Caco-2 (cell line): ENCODE measurements around the gene PYGO2. TPM values are rescaled to one million over a fixed set of nuclear protein-coding genes. Genes with fewer than 3 reads are reported as not detected.

Experiments used
- BruUV-seq: library from RNA; stranded (reverse); fragments of 400-500 nt; replicated peaks from 2 replicates; lab custom pipeline; 2021; lab: Mats Ljungman, UMichigan
- CTCF ChIA-PET: fragments of 300-600 bp; sonication (Branson Sonifier 250); formaldehyde crosslinking; loops from one replicate; lab custom pipeline; 2022; ENCODE audit warnings: antibody characterized with exemption; lab: Charles Lee
- POLR2A ChIA-PET: fragments of 300-600 bp; sonication (Branson Sonifier 250); formaldehyde crosslinking; loops from one replicate; lab custom pipeline; 2022; ENCODE audit warnings: antibody characterized with exemption; lab: Charles Lee
- DNase-seq, 2 experiments: peaks; one replicate each; pipeline versions ENCODE4 v3.0.0 to v3.0.0-alpha.2; 2020 to 2022
- H3K27me3 ChIP-seq: replicated peaks from 2 replicates; pipeline ENCODE4 v1.6.0; 2011; ENCODE audit warnings: low read length; ENCODE audit not compliant: control insufficient read depth, insufficient read depth
- H3K36me3 ChIP-seq: 2 replicates; pipeline ENCODE4 v1.5.1; 2011; ENCODE audit warnings: low read length; ENCODE audit not compliant: control insufficient read depth, insufficient read depth
- H3K4me1 ChIP-seq: fragments of 250-450 bp; sonication (Bioruptor Pico); 2 replicates; pipeline ENCODE4 v1.5.1; 2020; ENCODE audit warnings: mild to moderate bottlenecking
- H3K4me3 ChIP-seq: 2 replicates; pipeline ENCODE4 v1.5.1; 2011; ENCODE audit warnings: low read depth, mild to moderate bottlenecking, control low read depth, low read length
- H3K9me3 ChIP-seq: fragments of 250-450 bp; sonication (Bioruptor Pico); 2 replicates; pipeline ENCODE4 v1.5.1; 2020; ENCODE audit warnings: mild to moderate bottlenecking, moderate library complexity
- H3K27ac Mint-ChIP-seq: one replicate; pipeline ENCODE4 v1.8.0; 2022; ENCODE audit warnings: mixed read lengths; ENCODE audit not compliant: unreplicated experiment
- H3K27me3 Mint-ChIP-seq: one replicate; pipeline ENCODE4 v1.8.0; 2022; ENCODE audit warnings: mixed read lengths; ENCODE audit not compliant: insufficient read depth, unreplicated experiment
- H3K36me3 Mint-ChIP-seq: one replicate; pipeline ENCODE4 v1.8.0; 2022; ENCODE audit warnings: mild to moderate bottlenecking, mixed read lengths; ENCODE audit not compliant: insufficient read depth, unreplicated experiment
- H3K4me1 Mint-ChIP-seq: one replicate; pipeline ENCODE4 v1.8.0; 2022; ENCODE audit warnings: low read depth, mixed read lengths; ENCODE audit not compliant: unreplicated experiment
- H3K4me3 Mint-ChIP-seq: one replicate; pipeline ENCODE4 v1.8.0; 2022; ENCODE audit warnings: mild to moderate bottlenecking, moderate library complexity, mixed read lengths; ENCODE audit not compliant: unreplicated experiment
- H3K9me3 Mint-ChIP-seq: one replicate; pipeline ENCODE4 v1.8.0; 2022; ENCODE audit warnings: mixed read lengths; ENCODE audit not compliant: unreplicated experiment
- CTCF ChIP-seq, 2 experiments: fragments of 200-600 bp in 1 of 2; IDR thresholded peaks; 1 replicate in 1 of 2; 2 replicates in 1 of 2; pipeline versions ENCODE4 v1.5.1 to v1.8.0; 2011 to 2022; ENCODE audit warnings: antibody characterized with exemption in 1 of 2, control low read depth in 1 of 2, inconsistent platforms in 1 of 2, low read depth in 1 of 2, low read length in 1 of 2, mild to moderate bottlenecking in 1 of 2, moderate library complexity in 1 of 2; ENCODE audit not compliant: insufficient read depth in 1 of 2, severe bottlenecking in 1 of 2, unreplicated experiment in 1 of 2
- intact Hi-C: fragments of 100-400 bp; cut with micrococcal nuclease; formaldehyde crosslinking; loops from one replicate; pipeline ENCODE4 v1.10.0; 2022; ENCODE audit not compliant: unreplicated experiment
- total RNA-seq: library from RNA; stranded (reverse); gene quantifications from 2 replicates; pipeline ENCODE4 v1.2.3, GENCODE V29; 2022

The PYGO2 gene
- total RNA-seq, 1 experiment from 2014 or later: 34.9 TPM

GRCh38 chr1:154948079-154948478, 13.5 kb downstream of the PYGO2 start:
- H3K36me3 ChIP-seq: no peaks in the 10 kb centered on the region
- ChIA-PET POLR2A (no interaction called here), CTCF (interaction anchor here (0.7 kb wide), 1 partner anchor 8 kb away, joined by 3 read pairs; no protein-coding TSS in a partner anchor)
- no peaks in the 10 kb centered on the region for H3K9me3 ChIP-seq
- no peaks in the 10 kb centered on the region for H3K27me3 ChIP-seq
- H3K4me3 ChIP-seq: no peak overlapping the region
- no peak overlapping the region for H3K4me3 Mint-ChIP-seq
- intact Hi-C loops: no loop called here
- H3K27me3 Mint-ChIP-seq: no peaks in the 10 kb centered on the region
- DNase-seq: no peak
- peaks cover 13% of the 10 kb centered on the region for H3K4me1 ChIP-seq
- BruUV-seq: no TSS peak
- TF ChIP-seq CTCF (IDR thresholded peaks at IDR 0.05; ENCODE audit: insufficient read depth in 1 of 2, low read depth in 1 of 2, low read length in 1 of 2, severe bottlenecking in 1 of 2, unreplicated experiment in 1 of 2): no peak
- H3K36me3 Mint-ChIP-seq: no peaks in the 10 kb centered on the region
- peaks cover 14% of the 10 kb centered on the region for H3K4me1 Mint-ChIP-seq
- no peak overlapping the region for H3K27ac Mint-ChIP-seq
- H3K9me3 Mint-ChIP-seq: no peaks in the 10 kb centered on the region

- DNase-seq: no peak
- no peak overlapping the region for H3K27ac Mint-ChIP-seq
- H3K36me3 ChIP-seq: no peaks in the 10 kb centered on the region
- peaks cover 14% of the 10 kb centered on the region for H3K4me1 Mint-ChIP-seq
- no peaks in the 10 kb centered on the region for H3K36me3 Mint-ChIP-seq
- no TSS peak for BruUV-seq
- TF ChIP-seq CTCF (IDR thresholded peaks at IDR 0.05; ENCODE audit: insufficient read depth in 1 of 2, low read depth in 1 of 2, low read length in 1 of 2, severe bottlenecking in 1 of 2, unreplicated experiment in 1 of 2): no peak
- no peaks in the 10 kb centered on the region for H3K27me3 ChIP-seq
- no peaks in the 10 kb centered on the region for H3K27me3 Mint-ChIP-seq
- H3K9me3 ChIP-seq: no peaks in the 10 kb centered on the region
- ChIA-PET CTCF (interaction anchor here (1.1 kb wide), 1 partner anchor 9 kb away, joined by 3 read pairs; the partner anchor contains the start of gene PBXIP1), POLR2A (interaction anchor here (0.7 kb wide), 1 partner anchor 75 kb away, joined by 4 read pairs; no protein-coding TSS in a partner anchor)
- H3K4me3 ChIP-seq: no peak overlapping the region
- no peak overlapping the region for H3K4me3 Mint-ChIP-seq
- H3K9me3 Mint-ChIP-seq: no peaks in the 10 kb centered on the region
- peaks cover 13% of the 10 kb centered on the region for H3K4me1 ChIP-seq
- intact Hi-C loops: loop anchor here (2.0 kb wide), 1 partner anchor 39 kb away; no protein-coding TSS in a partner anchor
These were observed 15.4 kb downstream of the PYGO2 start for GRCh38 chr1:154945962-154946850.

DNA sequence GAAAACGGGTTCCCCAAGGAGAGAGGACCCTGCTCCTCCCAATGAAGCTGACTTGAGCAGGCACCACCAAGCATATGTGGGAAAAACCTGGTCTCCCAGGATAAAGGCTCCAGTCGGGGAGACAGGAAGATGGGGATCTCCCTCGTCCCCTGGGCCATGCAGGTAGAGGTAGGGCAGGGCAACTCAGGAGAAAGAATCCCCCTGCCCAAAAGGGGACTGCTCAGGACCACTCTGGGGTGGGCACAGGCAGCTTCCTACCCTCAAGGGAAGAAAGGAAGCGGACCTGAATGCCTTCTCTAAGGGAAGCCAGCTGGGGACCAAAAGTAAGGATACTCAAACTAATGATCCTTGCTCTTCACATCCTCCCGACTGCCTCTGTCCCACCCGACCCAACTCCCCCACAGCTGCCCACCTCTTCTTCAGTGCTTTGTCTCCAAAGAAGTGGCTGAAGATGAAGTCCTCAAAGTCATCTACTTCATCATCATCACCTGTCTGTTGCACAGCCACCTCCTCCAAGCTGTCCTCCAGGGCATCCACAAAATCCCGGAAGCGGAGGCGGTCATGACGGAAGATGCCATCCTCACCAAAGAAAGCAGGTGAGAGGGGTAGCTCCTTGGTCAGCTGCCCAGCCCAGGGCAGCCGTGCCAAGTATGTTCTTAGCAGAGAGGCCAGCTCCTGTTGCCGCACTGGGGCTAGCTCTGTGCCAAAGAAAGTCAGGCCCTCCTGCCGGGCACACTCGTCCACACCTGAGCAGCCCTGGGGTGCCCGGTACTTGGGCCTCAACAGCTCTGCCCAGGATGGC, 16.2 kb downstream of the PYGO2 start:
- no peak overlapping the region for H3K4me3 ChIP-seq
- no peak overlapping the region for H3K4me3 Mint-ChIP-seq
- peaks cover 13% of the 10 kb centered on the region for H3K4me1 ChIP-seq
- H3K36me3 ChIP-seq: no peaks in the 10 kb centered on the region
- H3K4me1 Mint-ChIP-seq: peaks cover 14% of the 10 kb centered on the region
- CTCF ChIA-PET: interaction anchor here (0.8 to 1.4 kb wide), 2 partner anchors 43 to 72 kb away, joined by 5 read pairs; no protein-coding TSS in a partner anchor
- no peaks in the 10 kb centered on the region for H3K36me3 Mint-ChIP-seq
- TF ChIP-seq CTCF (IDR thresholded peaks at IDR 0.05; ENCODE audit: insufficient read depth in 1 of 2, low read depth in 1 of 2, low read length in 1 of 2, severe bottlenecking in 1 of 2, unreplicated experiment in 1 of 2): no peak
- POLR2A ChIA-PET: interaction anchor here (0.7 to 1.7 kb wide), 3 partner anchors 27 to 183 kb away, joined by 4 to 7 read pairs (median 4); no protein-coding TSS in a partner anchor
- no peak overlapping the region for H3K27ac Mint-ChIP-seq
- no peaks in the 10 kb centered on the region for H3K27me3 Mint-ChIP-seq
- intact Hi-C loops: loop anchor here (2.0 kb wide), 1 partner anchor 39 kb away; no protein-coding TSS in a partner anchor
- H3K27me3 ChIP-seq: no peaks in the 10 kb centered on the region
- DNase-seq: no peak
- H3K9me3 ChIP-seq: no peaks in the 10 kb centered on the region
- TSS peak; percentile 57 for BruUV-seq
- no peaks in the 10 kb centered on the region for H3K9me3 Mint-ChIP-seq
